A673 (cell line): ENCODE results near the gene PNMT.

ENCODE experiments used
- CTCF ChIP-seq: fragments of 300-800, 200-600 bp; sonication (generic); conservative IDR thresholded peaks from 2 replicates; pipeline ENCODE4 v1.5.1; 2017; ENCODE audit warnings: low read depth, mild to moderate bottlenecking, antibody characterized with exemption, low read length, moderate library complexity, mixed read lengths
- EZH2 ChIP-seq: fragments of 200-600 bp; sonication (generic); IDR thresholded peaks from 2 replicates; pipeline ENCODE4 v1.6.1; 2017; ENCODE audit warnings: borderline replicate concordance, low read depth, mild to moderate bottlenecking, mixed read lengths, antibody characterized with exemption, low read length; ENCODE audit not compliant: poor library complexity, severe bottlenecking

- TF ChIP-seq CTCF (no peak), EZH2 (no peak)
Measured at GRCh38 chr17:39629494-39629880, 38.8 kb upstream of the PNMT start.
